Erythroblast (primary cell): ENCODE results near the gene TBC1D19.

Experiments
- GATA1 ChIP-seq: IDR thresholded peaks from 2 replicates; pipeline ENCODE4 v1.6.1; 2011; ENCODE audit warnings: low read depth, mild to moderate bottlenecking, control low read depth, low read length, moderate library complexity
- POLR2A ChIP-seq: IDR thresholded peaks from 2 replicates; pipeline ENCODE4 v1.6.1; 2011; ENCODE audit warnings: mild to moderate bottlenecking, low read length

- no peak for TF ChIP-seq POLR2A
- no peak for TF ChIP-seq GATA1
Measured at GRCh38 chr4:26751004-26751403, 167.1 kb downstream of the TBC1D19 start.
